ENCODE results near the gene PADI1. TPM values are rescaled to one million over a fixed set of nuclear protein-coding genes. Genes with fewer than 3 reads are reported as not detected.

PADI1 gene
- total RNA-seq (2022; extraction: Qiagen RNA extraction): 0.79 to 1.7 TPM (median 0.99 TPM) in 5 replicates

GRCh38 chr1:17204546-17205440 is at the start of gene PADI1:
TSS of gene PADI1 (plus strand) at chr1:17205128. CDS start at chr1:17205218, 90 bp downstream.

DNA sequence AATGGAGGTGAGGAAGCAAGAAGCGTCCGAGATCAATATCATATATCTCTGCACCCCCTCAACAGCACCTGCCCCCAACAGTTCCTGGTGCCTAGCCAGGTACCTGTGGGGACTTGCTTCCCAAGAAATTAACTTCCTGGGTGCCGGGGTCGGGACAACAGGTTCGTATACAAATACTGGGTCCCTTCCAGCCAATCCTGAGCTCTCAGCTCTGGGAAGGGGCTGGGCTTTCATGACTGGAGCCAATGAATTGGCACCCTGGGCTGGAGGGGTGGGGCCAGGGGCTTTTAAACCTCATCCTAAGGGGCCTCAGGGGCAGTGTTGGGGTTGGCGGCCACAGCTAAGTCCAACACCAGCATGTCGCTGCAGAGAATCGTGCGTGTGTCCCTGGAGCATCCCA is 43.9 kb downstream of the PADI1 start, which contains the start of gene PADI3:
TSS of gene PADI3 (plus strand) at position 318 of the 400 bp plus-strand sequence. CDS start at position 358, 40 bp downstream.

Other genes starting within 250 kb of the PADI1 start
- 0.57 to 2.0 TPM (median 1.3 TPM) in 5 replicates for gene MFAP2, start 224.5 kb upstream of the PADI1 start, total RNA-seq (2022; extraction: Qiagen RNA extraction)
- 25.1 to 33.3 TPM (median 29.6 TPM) in 5 replicates for gene ATP13A2, start 193.2 kb upstream of the PADI1 start, total RNA-seq (2022; extraction: Qiagen RNA extraction)
- 102 to 109 TPM (median 107 TPM) in 5 replicates for gene SDHB, start 151.1 kb upstream of the PADI1 start, total RNA-seq (2022; extraction: Qiagen RNA extraction)
- 0.72 to 1.4 TPM (median 1.2 TPM) in 5 replicates for gene PADI2, start 85.7 kb upstream of the PADI1 start, total RNA-seq (2022; extraction: Qiagen RNA extraction)
- gene PADI3, start 44.0 kb downstream of the PADI1 start, total RNA-seq (2022; extraction: Qiagen RNA extraction): 0.86 to 1.1 TPM (median 0.98 TPM) in 5 replicates
- not detected in 5 replicates for gene PADI4, start 103.1 kb downstream of the PADI1 start, total RNA-seq (2022; extraction: Qiagen RNA extraction)
- not detected in 5 replicates for gene PADI6, start 167.1 kb downstream of the PADI1 start, total RNA-seq (2022; extraction: Qiagen RNA extraction)
- gene RCC2, start 234.5 kb downstream of the PADI1 start, total RNA-seq (2022; extraction: Qiagen RNA extraction): 48.7 to 61.0 TPM (median 57.6 TPM) in 5 replicates

Measured in A549 treated with dexamethasone at 1 μM for 4 hours (cell line).